HPDE6-E6E7 (cell line): ENCODE data around the gene CEACAM20.
"Not testable (repeated sequence)": the region's sequence is repeated elsewhere in the genome, so short reads cannot be mapped to it uniquely, and the experiment has no call there.

Experiments used
- DNase-seq: peaks from one replicate; pipeline ENCODE4 v3.0.0; 2011; ENCODE audit warnings: missing footprints; ENCODE audit errors: extremely low spot score

Gene CEACAM20

DNA sequence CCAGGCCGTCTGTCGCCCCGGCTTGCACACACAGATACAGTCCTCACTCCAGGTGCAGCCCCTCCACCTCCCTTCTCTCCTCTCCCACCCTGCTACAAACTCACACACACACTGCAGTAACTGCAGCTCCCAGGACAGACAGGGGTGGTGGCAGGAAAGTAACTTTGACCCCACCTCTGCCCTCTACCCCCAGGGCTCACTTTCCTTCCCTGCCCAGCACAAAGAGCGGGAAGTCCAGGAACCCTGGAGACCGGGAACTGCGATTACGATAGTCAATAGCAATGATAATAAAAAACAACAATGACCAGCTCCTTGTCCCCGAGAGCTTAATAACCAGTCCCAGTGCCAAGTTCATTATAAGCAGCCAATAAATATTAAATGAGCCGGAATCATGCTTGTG lies at the start of gene CEACAM20:
Gene CEACAM20 (minus strand): TSS at position 140 of the 400 bp plus-strand sequence. CDS start 166 bp downstream, outside the sequence.
- no peak for DNase-seq

DNA sequence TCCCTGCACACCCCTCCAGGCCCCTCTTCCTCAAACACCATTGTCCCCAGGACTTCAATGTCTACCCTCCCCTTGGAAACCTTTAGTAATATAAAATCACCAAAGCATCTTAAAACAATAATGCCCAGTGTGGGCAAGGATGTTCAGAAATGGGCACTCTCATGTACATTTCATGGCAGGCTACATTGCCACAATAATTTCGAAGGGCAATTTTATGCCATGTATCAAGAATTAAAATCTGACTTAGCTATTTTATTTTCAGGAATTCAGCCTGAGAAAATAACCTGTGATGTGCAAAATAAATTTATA lies 48.0 kb upstream of the CEACAM20 start:
- no peak for DNase-seq

DNA sequence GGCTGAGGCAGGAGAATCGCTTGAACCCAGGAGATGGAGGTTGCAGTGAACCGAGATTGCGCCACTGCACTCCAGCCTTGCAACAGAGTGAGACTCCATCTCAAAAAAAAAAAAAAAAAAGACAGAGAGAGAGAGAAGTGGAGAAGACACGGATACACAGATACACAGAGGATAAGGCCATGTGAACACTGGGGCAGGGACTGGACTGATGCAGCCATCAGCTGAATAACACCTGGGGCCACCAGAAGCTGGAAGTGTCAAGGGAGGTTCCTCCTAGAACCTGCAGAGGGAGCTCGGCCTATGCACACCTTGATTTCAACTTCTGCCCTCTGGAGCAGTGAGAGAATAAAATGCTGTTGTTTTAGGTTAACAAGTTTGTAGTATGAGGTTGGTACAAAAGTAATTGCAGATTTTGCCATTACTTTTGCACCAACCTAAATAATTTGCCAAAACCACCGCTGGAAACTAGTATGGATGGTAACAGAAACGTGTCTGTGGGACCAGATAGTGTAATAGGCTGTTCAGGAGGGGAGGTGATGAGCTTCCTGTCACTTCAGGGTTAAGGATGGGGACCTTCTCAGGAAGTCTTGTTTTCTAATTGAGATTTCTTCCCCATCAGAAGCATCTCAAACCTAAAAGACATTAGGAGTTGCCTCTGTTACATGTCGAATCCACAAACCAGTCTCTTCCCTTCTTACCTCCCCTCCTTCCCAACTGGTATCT lies 47.5 kb upstream of the CEACAM20 start:
- peak; percentile 39 for DNase-seq

DNA sequence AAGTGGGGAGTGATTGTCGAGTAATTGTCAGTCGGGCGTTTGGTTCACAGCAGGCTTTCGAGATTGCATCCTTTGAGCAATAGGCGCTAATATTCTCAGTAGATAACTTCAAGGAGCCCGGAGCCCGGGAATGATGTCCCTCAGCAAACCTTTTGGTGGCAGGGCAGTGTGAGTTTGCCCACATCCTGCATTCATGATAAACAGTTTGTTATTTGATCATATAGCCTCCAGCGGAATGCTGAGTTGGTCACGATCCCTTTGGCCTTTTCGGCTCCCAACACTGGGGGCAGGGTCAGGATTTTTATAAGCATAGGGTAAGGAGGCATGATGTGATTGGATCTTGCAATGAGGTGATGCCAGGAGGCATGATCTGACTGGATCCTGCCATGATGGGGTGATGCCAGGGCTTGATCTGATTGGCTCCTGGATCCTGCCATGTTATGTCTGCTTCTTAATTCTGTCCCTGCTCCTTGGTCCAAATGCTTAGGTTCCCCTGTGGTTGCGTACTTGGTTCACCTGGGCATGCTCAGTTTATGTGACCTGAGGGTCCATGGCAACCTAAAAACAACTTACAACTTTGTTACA lies 45.7 kb upstream of the CEACAM20 start:
- no peak for DNase-seq

DNA sequence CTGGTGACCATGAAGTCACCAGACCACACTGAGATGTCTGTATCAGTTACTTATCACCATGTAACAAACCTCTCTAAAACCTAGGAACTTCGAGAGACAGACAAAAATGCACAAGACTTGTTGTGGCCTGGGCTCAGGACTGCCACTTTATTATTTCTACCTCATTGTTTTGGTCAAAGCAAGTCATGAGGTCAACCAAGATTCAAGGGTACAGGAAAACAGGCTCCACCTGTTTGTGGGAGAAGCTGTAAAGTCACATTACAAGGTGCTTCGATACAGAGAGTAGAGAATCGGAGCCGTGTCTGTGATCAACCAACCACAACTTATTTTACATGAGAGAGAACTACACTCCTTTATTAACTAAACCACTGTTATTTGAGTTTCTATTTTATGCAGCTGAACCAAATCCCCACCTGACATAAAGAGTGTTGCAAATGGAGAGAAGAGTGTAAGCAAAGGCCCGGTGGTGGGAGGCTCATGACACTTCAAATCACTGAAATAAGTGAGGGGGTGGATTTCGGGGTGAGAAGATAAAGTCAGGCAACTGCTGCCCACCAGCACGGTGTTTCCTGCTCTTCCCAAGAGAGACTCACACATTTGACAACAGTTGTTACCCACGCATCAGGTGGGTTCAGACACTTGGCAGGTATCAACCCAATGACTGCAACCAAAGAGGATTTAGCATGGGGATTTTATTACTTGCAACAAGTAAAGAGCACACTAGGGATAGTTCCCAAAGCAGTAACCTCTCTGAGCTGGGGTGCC lies 44.9 kb upstream of the CEACAM20 start:
- no peak for DNase-seq

DNA sequence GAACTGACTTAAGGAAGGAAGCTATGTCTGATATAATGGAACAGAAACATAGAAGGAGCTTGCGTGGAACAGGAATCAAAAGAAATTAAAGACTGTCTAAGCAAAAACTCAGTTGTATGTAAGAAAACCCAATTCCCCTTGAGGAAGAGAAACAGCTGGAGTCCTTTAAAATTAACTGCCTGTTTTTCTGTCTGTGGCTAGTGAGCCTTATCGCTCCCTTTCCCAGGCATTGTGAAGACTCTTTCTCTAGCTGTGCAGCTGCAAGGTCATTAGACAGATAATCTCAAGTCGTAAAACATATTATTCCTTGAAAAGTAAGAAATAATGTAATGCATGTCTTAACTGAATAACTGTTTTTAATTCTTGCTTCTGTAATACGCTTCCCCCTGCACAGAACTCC lies 44.2 kb upstream of the CEACAM20 start:
- no peak for DNase-seq

DNA sequence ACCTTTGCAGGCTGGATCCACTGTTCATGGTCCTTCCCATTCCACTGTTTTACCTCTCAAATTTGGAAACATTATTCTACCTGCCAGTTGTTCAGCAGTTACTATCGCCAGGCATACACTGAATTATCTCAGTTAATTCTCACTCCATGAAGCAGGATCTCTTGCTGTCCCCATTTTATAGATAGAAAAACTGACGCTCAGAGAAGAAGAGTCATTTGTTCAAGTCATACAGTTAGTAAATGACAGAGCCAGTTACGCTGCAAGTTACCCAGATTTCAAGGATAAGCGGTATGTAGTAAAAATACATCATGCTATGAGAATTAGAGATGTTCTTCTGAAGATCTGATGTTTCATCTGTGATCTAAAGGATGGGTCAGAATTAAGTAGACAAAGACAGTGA lies 43.7 kb upstream of the CEACAM20 start:
- no peak for DNase-seq

DNA sequence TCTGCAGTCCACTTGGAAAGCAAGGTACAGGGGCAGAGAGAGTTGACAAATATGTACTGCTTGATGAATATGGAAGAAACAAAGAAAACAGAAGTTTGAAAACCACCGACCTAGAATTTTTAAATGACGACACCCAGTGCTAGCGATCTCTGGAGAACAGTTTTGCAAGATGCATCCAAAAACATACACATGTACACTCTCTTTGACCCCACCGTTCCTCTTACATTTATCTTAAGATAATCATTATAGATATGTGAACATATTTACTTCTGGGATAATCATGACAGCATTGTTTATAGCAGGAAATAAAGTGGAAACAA lies 43.1 kb upstream of the CEACAM20 start:
- no peak for DNase-seq

DNA sequence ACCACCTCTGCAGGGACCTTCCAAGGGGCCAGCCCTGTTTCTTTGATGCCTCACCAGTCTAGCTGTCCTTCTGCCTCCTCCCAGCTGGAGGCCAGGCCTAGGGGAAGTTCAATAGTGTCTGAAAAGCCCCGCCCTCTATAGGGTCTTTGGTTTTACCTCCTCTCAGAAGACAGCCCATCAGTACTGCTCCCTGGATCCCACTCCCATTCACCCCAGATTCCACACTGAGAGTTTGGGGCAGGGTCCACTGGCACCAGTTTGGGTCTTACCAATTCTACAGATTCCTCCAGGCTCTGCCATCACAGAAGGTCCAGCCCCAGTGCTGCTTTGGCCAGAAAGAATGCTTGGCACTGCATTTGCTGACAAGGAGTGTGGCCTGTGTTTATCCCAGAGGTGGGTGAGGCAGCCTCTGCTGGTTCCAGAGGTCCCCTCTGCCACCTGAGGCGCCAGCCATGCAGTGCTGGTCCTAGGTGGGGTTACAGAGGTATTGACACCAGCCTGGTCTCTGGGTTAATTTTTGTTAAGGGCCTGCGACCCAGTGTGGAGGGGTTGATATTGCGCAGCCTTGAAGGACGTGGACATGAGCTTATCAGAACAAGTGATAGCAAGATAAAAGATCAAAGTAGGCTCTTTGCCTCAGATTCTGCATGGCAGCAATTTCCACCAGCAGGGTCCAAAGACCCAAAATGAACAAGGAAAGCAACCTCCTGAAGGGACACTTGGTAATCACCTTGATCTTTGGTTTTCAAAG lies 42.5 kb upstream of the CEACAM20 start:
- no peak for DNase-seq

DNA sequence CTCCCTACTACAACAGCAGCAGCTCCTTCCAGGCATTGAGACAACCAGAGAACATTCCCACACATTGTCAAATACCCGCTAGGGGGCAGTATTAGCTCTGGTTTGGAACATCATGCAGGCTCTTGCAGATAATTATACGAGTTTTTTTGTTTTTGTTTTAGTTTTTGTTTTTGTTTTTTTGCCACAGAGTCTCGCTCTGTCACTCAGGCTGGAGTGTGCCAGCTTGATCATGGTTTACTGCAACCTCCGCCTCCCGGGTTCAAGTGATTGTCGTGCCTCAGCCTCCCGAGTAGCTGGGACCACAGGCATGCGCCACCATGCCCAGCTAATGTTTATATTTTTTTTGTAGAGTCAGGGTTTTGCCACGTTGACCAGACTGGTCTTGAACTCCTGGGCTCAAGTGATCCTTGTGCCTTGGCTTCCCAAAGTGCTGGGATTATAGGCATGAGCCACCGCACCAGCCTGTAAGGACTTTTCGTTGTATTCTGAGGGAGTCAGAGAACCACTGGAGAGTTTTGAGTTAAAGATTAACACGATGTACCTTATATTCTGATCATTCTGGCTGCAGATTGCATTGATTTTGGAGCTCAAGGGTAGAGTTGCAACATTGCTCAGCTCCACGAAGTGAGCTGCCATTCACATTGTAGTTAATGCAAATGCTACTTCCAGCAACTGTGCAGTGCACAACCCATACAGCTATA lies 41.7 kb upstream of the CEACAM20 start:
- peak; percentile 42 for DNase-seq

DNA sequence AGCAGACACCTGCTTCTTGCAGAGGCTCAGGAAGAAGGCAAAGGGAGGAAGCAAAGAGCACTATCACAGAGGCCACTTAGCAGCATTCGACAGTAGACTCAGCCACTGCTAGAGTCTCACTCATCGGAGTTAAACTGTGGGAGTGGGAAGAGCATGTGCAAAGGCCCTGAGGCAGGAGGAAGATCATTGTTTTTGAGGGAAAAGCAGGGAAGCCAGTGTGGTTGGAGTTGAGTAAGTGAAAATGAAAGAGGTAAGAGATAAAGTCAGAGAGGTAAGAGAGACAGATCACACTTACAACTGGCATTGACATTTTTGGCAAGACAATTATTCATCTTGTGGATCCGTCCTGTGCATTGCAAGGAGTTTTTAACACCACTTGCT lies 41.1 kb upstream of the CEACAM20 start:
- no peak for DNase-seq

DNA sequence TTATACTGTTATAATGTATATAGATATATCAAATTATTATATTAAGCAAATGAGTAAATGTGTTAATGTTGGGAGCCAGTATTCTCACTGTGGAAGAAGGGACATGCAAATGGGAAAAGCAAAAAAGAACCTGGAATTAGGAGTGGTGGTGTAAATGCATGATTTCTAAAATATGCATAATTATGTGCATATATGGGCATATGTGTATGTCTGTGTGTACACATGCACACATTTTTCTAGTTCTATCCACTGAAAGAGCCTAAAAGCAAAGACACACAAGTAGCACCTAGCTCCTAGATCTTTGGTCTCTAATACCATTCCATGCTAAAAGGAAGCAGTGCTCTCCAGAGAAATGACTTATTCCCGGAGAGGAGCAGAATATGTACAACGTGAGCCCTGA lies 38.3 kb upstream of the CEACAM20 start:
- DNase-seq, result no peak

DNA sequence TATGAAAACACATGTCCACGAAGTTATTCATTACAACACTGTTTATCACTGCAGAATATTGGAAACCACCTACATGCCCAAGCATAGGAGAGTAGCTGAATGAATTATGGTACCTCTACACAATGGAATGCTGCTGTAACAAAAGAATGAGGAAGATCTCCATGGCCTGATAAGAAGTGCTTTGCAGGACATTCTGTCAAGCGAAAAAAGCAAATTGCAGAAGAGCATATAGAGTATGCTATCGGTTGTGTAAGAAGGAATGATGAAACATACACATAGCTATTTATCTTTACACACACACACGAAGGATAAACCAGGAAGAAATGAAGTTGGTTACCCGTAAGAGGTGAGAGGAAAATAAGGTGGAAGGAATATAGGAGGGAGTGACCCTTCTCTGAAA lies 37.5 kb upstream of the CEACAM20 start:
- DNase-seq, result no peak

DNA sequence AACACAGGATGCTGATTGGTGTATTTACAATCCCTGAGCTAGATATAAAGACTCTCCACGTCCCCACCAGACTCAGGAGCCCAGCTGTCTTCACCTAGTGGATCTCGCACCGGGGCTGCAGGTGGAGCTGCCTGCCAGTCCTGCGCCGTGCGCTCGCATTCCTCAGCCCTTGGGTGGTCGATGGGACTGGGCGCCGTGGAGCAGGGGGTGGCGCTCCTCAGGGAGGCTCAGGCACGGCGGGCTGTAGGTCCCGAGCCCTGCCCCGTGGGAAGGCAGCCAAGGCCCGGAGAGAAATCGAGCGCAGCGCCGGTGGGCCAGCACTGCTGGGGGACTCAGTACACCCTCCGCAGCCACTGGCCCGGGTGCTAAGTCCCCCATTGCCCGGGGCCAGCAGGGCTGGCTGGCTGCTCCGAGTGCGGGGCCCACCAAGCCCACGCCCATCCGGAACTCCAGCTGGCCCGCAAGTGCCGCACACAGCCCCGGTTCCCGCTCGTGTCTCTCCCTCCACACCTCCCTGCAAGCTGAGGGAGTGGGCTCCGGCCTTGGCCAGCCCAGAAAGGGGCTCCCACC lies 33.7 kb upstream of the CEACAM20 start:
- not testable (repeated sequence) for DNase-seq

DNA sequence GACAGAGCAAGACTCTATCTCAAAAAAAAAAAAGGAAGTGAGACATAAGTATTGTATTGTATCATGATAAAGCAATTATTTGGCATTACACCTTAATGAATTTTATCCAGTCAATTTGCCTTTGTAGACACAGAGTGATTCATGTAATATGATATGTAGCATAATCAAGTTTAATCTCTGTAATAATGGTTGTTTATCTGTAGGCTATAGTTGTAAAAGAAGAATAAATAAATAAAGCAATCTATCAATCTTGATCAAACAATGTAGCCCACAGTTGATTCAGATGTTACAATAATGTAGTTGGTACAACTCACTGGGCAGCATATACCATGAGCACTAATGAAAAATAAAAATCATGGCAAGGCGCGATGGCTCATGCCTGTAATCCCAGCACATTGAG lies 28.5 kb upstream of the CEACAM20 start:
- DNase-seq, result no peak

DNA sequence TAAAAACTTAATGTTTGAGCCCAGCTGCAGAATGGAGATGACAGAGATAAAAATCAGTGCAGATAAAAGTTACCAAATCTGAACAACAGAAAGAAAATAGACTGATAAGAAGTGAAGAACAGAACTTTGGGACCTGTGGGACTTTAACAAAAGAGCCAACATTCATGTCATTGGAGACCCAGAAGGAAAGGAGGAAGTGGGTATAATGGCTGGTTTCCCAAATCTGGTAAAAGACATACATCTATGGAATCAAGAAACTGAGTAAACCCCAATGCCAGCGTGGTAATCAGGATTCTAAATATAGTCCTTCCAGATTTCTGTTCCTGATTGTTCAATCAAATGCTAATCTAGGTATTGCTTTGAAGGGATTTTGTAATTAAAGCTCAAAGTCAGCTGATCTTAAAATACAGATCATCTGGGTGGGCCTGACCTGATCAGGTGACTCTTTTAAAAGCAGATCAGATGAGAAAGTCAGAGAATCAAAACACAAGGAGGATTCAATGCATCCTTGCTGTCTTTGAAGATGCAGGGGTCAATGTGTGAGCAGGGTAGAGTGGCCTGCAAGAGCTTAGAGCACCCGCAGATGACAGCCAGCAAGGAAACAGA lies 25.3 kb upstream of the CEACAM20 start:
- no peak for DNase-seq

DNA sequence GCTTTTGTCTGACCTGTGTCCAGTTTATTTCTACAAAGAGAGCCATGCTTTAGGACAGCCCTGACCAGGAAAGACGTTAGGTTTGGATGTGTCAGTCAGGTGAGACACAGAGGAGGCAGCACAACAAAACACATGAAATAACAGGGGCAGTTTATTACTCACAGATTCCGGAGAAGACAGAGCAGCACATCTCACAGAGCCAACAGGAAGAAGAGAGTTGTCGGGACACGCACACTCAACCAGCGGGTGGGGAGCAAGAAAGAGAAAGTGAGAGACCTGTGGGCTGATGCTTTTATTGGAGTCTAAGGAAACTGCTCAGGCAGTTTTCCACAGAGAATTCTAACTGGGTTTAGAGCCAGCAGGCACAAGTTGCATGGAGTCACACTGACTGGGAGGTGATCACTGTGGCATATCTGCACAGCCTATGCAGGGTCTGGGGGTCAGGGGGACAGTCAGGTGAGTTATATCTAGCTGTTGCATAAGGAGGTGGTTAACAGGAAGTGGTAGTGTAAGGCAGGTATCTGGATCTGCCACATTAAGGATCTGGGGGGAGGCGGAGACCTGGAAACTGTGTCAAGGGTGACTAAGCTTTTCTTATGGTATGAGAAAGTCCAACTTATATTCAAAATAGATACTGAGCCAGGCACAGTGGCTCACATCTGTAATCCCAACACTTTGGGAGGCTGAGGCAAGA lies 24.1 kb upstream of the CEACAM20 start:
- peak; percentile 94 for DNase-seq

DNA sequence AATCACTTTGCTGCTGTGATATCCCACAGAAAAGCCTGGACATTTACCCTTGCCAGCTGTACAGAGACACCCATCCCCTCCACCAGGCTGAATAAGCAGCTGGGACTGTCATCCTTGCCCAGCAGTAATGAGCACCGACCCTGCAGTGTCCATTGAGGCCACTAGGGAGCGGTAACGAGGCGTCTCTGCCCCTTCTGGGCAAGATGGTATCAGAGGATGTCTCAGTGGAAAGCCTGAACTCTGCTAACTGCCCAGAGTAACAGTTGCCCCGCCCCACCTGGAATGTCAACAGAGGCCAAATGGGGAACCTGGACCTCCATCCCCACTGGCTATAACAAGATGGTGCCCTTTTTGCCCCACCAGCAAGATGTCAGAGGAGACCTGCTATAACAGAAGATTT lies 22.8 kb upstream of the CEACAM20 start:
- no peak for DNase-seq

DNA sequence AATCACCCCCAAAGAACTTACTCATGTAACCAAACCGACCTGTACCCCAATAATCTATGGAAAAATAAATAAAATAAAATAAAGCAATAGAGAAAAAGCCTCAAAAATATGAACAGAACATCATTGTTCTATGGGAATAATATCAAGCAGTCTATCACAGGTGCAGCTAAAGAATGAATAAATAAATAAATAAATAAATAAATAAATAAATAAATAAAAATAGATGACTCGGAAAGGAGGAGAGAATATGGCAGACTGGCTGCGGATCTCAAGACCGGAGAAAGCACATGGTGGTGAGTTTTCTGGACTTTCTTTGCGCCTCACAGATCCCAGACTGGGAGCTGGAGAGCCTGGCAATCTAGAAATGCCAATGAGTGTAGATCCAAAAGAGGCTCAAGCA lies 22.4 kb upstream of the CEACAM20 start:
- no peak for DNase-seq

DNA sequence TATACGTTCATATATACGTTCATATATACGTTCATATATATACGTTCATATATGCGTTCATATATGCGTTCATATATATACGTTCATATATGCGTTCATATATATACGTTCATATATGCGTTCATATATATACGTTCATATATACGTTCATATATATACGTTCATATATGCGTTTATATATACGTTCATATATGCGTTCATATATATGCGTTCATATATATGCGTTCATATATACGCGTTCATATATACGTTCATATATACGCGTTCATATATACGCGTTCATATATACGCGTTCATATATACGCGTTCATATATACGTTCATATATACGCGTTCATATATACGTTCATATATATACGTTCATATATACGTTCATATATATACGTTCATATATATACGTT lies 21.5 kb upstream of the CEACAM20 start:
- not testable (repeated sequence) for DNase-seq

DNA sequence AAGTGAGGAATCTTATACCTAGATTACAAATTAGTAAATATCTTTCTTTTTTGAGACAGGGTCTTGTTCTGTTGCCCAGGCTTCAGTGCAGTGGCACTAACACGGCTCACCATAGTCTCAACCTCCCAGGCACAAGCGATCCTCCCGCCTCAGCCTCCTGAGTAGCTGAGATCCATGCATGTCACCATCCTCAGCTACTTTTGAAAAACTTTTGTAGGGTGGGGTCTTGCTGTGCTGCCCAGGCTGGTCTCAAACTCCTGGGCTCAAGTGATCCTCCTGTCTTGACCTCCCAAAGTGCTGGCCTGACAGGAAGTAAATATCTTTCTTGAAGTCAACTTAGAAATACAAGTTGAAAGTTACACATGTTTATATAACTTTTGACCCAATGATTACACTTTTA lies 20.0 kb upstream of the CEACAM20 start:
- no peak for DNase-seq
